Sigmoid colon (tissue), 3 donors: ENCODE measurements around the gene ELAPOR1.

Source experiments
- POLR2A ChIP-seq, 2 donors: fragments of 450-650 bp; IDR thresholded peaks; one replicate each; pipeline ENCODE4 v1.6.1; 2016; ENCODE audit warnings: antibody characterized with exemption in 2 of 2, mild to moderate bottlenecking in 2 of 2, moderate library complexity in 2 of 2
- TF ChIP-seq, protein P1 (sequence below), 4 experiments: fragments of 450-650 bp in 3 of 4; fragments of 200-600 bp in 1 of 4; IDR thresholded peaks; one replicate each; pipeline ENCODE4 v1.5.1; 2016 to 2019; ENCODE audit warnings: antibody characterized with exemption in 4 of 4, mild to moderate bottlenecking in 3 of 4, moderate library complexity in 2 of 4

DNA sequence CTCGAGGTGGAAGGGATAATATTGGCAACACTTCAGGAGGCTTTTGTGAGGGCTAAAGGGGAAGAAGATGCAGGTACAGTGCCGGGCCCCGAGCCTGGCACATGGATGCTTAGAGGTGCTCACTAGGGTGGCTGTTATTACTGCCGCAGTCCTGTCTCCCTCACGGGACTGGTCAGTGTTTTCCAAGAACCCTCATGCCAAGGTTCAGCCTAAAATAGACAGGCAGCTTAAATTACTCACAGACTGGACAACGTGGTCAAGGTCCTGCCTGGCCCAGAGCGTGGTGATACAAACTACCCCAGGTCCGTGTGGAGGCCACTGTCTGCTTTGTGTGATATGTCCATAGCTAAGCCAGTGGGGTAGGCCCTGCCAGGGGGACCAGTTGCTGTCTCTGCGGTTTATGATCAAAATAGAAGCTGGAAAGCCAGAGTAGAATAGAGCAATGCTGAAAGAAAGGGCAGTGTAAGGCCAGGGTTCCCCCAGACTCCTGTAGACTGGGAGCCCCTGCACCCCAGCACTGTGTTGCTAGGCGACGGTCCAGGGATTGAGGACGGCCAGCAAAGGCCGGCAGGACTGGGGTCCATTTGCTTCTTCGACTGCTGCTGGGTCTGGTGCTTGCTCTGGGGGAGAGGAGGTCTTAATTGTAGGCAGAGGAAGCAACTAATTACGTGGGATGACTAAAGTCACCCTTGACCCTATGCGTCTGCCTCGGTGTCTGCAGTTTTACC is 36.1 kb downstream of the ELAPOR1 start:
- TF ChIP-seq POLR2A (IDR thresholded peaks at IDR 0.05) = no peak
- TF ChIP-seq, protein P1, sequence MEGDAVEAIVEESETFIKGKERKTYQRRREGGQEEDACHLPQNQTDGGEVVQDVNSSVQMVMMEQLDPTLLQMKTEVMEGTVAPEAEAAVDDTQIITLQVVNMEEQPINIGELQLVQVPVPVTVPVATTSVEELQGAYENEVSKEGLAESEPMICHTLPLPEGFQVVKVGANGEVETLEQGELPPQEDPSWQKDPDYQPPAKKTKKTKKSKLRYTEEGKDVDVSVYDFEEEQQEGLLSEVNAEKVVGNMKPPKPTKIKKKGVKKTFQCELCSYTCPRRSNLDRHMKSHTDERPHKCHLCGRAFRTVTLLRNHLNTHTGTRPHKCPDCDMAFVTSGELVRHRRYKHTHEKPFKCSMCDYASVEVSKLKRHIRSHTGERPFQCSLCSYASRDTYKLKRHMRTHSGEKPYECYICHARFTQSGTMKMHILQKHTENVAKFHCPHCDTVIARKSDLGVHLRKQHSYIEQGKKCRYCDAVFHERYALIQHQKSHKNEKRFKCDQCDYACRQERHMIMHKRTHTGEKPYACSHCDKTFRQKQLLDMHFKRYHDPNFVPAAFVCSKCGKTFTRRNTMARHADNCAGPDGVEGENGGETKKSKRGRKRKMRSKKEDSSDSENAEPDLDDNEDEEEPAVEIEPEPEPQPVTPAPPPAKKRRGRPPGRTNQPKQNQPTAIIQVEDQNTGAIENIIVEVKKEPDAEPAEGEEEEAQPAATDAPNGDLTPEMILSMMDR (IDR thresholded peaks at IDR 0.05) = no peak
